SK-N-SH (cell line): ENCODE data around the gene CDH23.

ENCODE experiments used
- GATA2 ChIP-seq: sonication (generic); formaldehyde crosslinking; IDR thresholded peaks from 2 replicates; pipeline ENCODE4 v1.5.0; 2020; ENCODE audit warnings: mild to moderate bottlenecking, missing genetic modification reagents
- JUND ChIP-seq: IDR thresholded peaks from 2 replicates; pipeline ENCODE4 v1.4.0; 2012
- RCOR1 ChIP-seq: fragments of 150-350 bp; IDR thresholded peaks from 2 replicates; pipeline ENCODE4 v1.6.1; 2017; ENCODE audit warnings: antibody characterized with exemption, low read length
- RFX5 ChIP-seq: IDR thresholded peaks from 2 replicates; pipeline ENCODE4 v1.6.1; 2012; ENCODE audit warnings: mild to moderate bottlenecking, improper control_type of control experiment, low read length
- SIN3A ChIP-seq: IDR thresholded peaks from 2 replicates; pipeline ENCODE4 v1.6.1; 2012; ENCODE audit warnings: low read depth, mild to moderate bottlenecking, low read length, moderate library complexity, borderline replicate concordance
- SMC3 ChIP-seq: IDR thresholded peaks from 2 replicates; pipeline ENCODE4 v1.6.1; 2012; ENCODE audit warnings: low read depth, low read length, improper control_type of control experiment
- USF2 ChIP-seq: fragments of 150-350 bp; IDR thresholded peaks from 2 replicates; pipeline ENCODE4 v1.6.1; 2017; ENCODE audit warnings: antibody characterized with exemption, low read length, low read depth, borderline replicate concordance
- YY1 ChIP-seq: IDR thresholded peaks from 2 replicates; pipeline ENCODE4 v1.4.0; 2012; ENCODE audit warnings: low read depth, mild to moderate bottlenecking
- ZBTB33 ChIP-seq: IDR thresholded peaks from 2 replicates; pipeline ENCODE4 v1.4.0; 2012; ENCODE audit warnings: low read depth, borderline replicate concordance
- TF ChIP-seq, protein P1 (sequence below): fragments of 200-600 bp; sonication (generic); IDR thresholded peaks from 2 replicates; pipeline ENCODE4 v1.6.1; 2017; ENCODE audit warnings: antibody characterized with exemption, mild to moderate bottlenecking, moderate library complexity
- TF ChIP-seq, protein P2 (sequence below): IDR thresholded peaks from 2 replicates; pipeline ENCODE4 v1.6.1; 2012; ENCODE audit warnings: mild to moderate bottlenecking, low read depth, low read length, moderate library complexity

DNA sequence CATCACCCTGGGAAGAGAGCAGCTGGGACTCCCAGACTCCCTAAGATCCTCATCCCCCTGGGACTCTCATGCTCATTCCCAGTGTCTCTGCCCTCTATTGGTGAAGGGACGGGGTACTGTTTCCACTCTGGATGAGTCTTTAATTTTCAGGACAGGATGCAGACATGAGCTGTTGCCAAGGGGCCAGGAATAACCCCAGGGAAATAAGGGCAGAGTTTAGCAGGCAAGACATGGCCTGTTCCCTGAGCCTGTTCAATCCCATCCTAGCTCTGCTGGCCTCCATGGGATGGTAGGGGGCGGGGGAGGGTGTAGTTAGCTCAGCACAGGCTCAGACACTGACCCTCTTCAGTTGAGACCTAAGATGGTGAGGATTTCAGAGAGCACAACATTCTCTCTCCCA, 308.9 kb downstream of the CDH23 start:
- TF ChIP-seq, protein P1, sequence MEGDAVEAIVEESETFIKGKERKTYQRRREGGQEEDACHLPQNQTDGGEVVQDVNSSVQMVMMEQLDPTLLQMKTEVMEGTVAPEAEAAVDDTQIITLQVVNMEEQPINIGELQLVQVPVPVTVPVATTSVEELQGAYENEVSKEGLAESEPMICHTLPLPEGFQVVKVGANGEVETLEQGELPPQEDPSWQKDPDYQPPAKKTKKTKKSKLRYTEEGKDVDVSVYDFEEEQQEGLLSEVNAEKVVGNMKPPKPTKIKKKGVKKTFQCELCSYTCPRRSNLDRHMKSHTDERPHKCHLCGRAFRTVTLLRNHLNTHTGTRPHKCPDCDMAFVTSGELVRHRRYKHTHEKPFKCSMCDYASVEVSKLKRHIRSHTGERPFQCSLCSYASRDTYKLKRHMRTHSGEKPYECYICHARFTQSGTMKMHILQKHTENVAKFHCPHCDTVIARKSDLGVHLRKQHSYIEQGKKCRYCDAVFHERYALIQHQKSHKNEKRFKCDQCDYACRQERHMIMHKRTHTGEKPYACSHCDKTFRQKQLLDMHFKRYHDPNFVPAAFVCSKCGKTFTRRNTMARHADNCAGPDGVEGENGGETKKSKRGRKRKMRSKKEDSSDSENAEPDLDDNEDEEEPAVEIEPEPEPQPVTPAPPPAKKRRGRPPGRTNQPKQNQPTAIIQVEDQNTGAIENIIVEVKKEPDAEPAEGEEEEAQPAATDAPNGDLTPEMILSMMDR = no peak
- TF ChIP-seq JUND (no peak), GATA2 (CRISPR knock-in tag) (no peak), RFX5 (no peak), ZBTB33 (no peak), USF2 (no peak), YY1 (no peak), RCOR1 (no peak), SMC3 (no peak), SIN3A (no peak)
- TF ChIP-seq, protein P2, sequence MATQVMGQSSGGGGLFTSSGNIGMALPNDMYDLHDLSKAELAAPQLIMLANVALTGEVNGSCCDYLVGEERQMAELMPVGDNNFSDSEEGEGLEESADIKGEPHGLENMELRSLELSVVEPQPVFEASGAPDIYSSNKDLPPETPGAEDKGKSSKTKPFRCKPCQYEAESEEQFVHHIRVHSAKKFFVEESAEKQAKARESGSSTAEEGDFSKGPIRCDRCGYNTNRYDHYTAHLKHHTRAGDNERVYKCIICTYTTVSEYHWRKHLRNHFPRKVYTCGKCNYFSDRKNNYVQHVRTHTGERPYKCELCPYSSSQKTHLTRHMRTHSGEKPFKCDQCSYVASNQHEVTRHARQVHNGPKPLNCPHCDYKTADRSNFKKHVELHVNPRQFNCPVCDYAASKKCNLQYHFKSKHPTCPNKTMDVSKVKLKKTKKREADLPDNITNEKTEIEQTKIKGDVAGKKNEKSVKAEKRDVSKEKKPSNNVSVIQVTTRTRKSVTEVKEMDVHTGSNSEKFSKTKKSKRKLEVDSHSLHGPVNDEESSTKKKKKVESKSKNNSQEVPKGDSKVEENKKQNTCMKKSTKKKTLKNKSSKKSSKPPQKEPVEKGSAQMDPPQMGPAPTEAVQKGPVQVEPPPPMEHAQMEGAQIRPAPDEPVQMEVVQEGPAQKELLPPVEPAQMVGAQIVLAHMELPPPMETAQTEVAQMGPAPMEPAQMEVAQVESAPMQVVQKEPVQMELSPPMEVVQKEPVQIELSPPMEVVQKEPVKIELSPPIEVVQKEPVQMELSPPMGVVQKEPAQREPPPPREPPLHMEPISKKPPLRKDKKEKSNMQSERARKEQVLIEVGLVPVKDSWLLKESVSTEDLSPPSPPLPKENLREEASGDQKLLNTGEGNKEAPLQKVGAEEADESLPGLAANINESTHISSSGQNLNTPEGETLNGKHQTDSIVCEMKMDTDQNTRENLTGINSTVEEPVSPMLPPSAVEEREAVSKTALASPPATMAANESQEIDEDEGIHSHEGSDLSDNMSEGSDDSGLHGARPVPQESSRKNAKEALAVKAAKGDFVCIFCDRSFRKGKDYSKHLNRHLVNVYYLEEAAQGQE = no peak
